IMR-90 (cell line): ENCODE measurements around the gene TXNRD1. TPM values are rescaled to one million over a fixed set of nuclear protein-coding genes. Genes with fewer than 3 reads are reported as not detected.

Experiments
- ATAC-seq: fragments of 200-7000 bp; cut with Tn5 transposase; 2 replicates; pipeline ENCODE4 v1.9.1; 2020; ENCODE audit warnings: low read depth, mild to moderate bottlenecking, moderate library complexity
- BruUV-seq: library from RNA; stranded (reverse); fragments of 400-500 nt; replicated peaks from 2 replicates; lab custom pipeline; 2021; lab: Mats Ljungman, UMichigan
- CTCF ChIA-PET: fragments of 300-600 bp; formaldehyde crosslinking; extraction: SDS; loops from one replicate; lab custom pipeline; 2021; ENCODE audit warnings: antibody characterized with exemption; lab: Yijun Ruan, JAX
- POLR2A ChIA-PET: fragments of 300-600 bp; sonication (Branson Sonifier 250); formaldehyde crosslinking; loops from one replicate; lab custom pipeline; 2022; ENCODE audit warnings: antibody characterized with exemption; ENCODE audit not compliant: unreplicated experiment; lab: Charles Lee
- DNase-seq: peaks from one replicate; pipeline ENCODE4 v3.0.0; 2013
- H2AFZ ChIP-seq: replicated peaks from 2 replicates; pipeline ENCODE3; 2013; ENCODE audit warnings: low read length, mild to moderate bottlenecking; ENCODE audit not compliant: poor library complexity
- H2AK5ac ChIP-seq: 2 replicates; pipeline ENCODE4 v1.6.1; 2013; ENCODE audit warnings: low read depth, low read length, inconsistent platforms
- H2AK9ac ChIP-seq: replicated peaks from 2 replicates; pipeline ENCODE3; 2013; ENCODE audit warnings: mild to moderate bottlenecking, low read depth, low read length, moderate library complexity; ENCODE audit not compliant: poor library complexity
- H2BK120ac ChIP-seq: 2 replicates; pipeline ENCODE4 v1.6.1; 2013; ENCODE audit warnings: low read depth, low read length, inconsistent platforms
- H2BK15ac ChIP-seq: 3 replicates; pipeline ENCODE4 v1.6.1; 2013; ENCODE audit warnings: low read depth, low read length, inconsistent platforms
- H2BK20ac ChIP-seq: 2 replicates; pipeline ENCODE4 v1.6.1; 2013; ENCODE audit warnings: low read depth, mild to moderate bottlenecking, inconsistent platforms, low read length, moderate library complexity
- H2BK5ac ChIP-seq: 2 replicates; pipeline ENCODE4 v1.6.1; 2013; ENCODE audit warnings: mild to moderate bottlenecking, low read depth, low read length, inconsistent platforms; ENCODE audit not compliant: poor library complexity, severe bottlenecking
- H3K14ac ChIP-seq: replicated peaks from 2 replicates; pipeline ENCODE4 v1.6.1; 2013; ENCODE audit warnings: low read depth, low read length, inconsistent platforms
- H3K18ac ChIP-seq: 2 replicates; pipeline ENCODE4 v1.6.1; 2013; ENCODE audit warnings: low read depth, low read length, control low read depth
- H3K23ac ChIP-seq: 2 replicates; pipeline ENCODE4 v1.6.1; 2013; ENCODE audit warnings: low read depth, low read length, inconsistent platforms
- H3K27ac ChIP-seq: 2 replicates; pipeline ENCODE4 v1.5.1; 2013; ENCODE audit warnings: mild to moderate bottlenecking, control low read depth, low read length; ENCODE audit not compliant: insufficient read depth
- H3K27me3 ChIP-seq: 2 replicates; pipeline ENCODE4 v1.6.1; 2013; ENCODE audit warnings: low read length; ENCODE audit not compliant: control insufficient read depth, insufficient read depth
- H3K36me3 ChIP-seq: 2 replicates; pipeline ENCODE4 v1.6.1; 2013; ENCODE audit warnings: low read length, mixed read lengths; ENCODE audit not compliant: control insufficient read depth, insufficient read depth
- H3K4ac ChIP-seq: 2 replicates; pipeline ENCODE4 v1.6.1; 2013; ENCODE audit warnings: low read depth, low read length, inconsistent platforms
- H3K4me1 ChIP-seq: 2 replicates; pipeline ENCODE4 v1.6.1; 2013; ENCODE audit warnings: low read length, mixed read lengths; ENCODE audit not compliant: control insufficient read depth, insufficient read depth
- H3K4me2 ChIP-seq: 2 replicates; pipeline ENCODE4 v1.6.1; 2013; ENCODE audit warnings: low read depth, mild to moderate bottlenecking, control low read depth, low read length, moderate library complexity
- H3K4me3 ChIP-seq: 2 replicates; pipeline ENCODE4 v1.5.1; 2013; ENCODE audit warnings: low read depth, mild to moderate bottlenecking, control low read depth, low read length, moderate library complexity; ENCODE audit not compliant: insufficient read depth
- H3K56ac ChIP-seq: 2 replicates; pipeline ENCODE4 v1.6.1; 2013; ENCODE audit warnings: low read length, inconsistent platforms; ENCODE audit not compliant: insufficient read depth; ENCODE audit errors: extremely low read depth
- H3K79me1 ChIP-seq, 2 experiments: 2 replicates each; pipeline ENCODE4 v1.6.1; 2013; ENCODE audit warnings: low read length in 2 of 2, inconsistent platforms in 1 of 2, low read depth in 1 of 2
- H3K9ac ChIP-seq: 2 replicates; pipeline ENCODE4 v1.6.1; 2013; ENCODE audit warnings: low read depth, low read length, control low read depth
- H3K9me1 ChIP-seq: 2 replicates; pipeline ENCODE4 v1.6.1; 2013; ENCODE audit warnings: low read length, inconsistent platforms; ENCODE audit not compliant: insufficient read depth
- H3K9me3 ChIP-seq: 2 replicates; pipeline ENCODE4 v1.6.1; 2013; ENCODE audit warnings: low read length; ENCODE audit not compliant: control insufficient read depth, insufficient read depth
- H4K20me1 ChIP-seq: 2 replicates; pipeline ENCODE4 v1.6.1; 2013; ENCODE audit warnings: low read length, inconsistent platforms; ENCODE audit not compliant: insufficient read depth
- H4K5ac ChIP-seq: 2 replicates; pipeline ENCODE4 v1.6.1; 2013; ENCODE audit warnings: mild to moderate bottlenecking, low read depth, low read length, control low read depth
- H4K8ac ChIP-seq, 2 experiments: 2 replicates each; pipeline ENCODE4 v1.6.1; 2013; ENCODE audit warnings: low read depth in 2 of 2, low read length in 2 of 2, control low read depth in 1 of 2, inconsistent platforms in 1 of 2
- H4K91ac ChIP-seq: 2 replicates; pipeline ENCODE4 v1.6.1; 2013; ENCODE audit warnings: low read depth, low read length, inconsistent platforms; ENCODE audit not compliant: insufficient read depth
- BHLHE40 ChIP-seq: fragments of 150-350 bp; IDR thresholded peaks from 2 replicates; pipeline ENCODE4 v1.6.1; 2016; ENCODE audit warnings: mild to moderate bottlenecking, low read depth, low read length
- CEBPB ChIP-seq: IDR thresholded peaks from 2 replicates; pipeline ENCODE4 v1.6.1; 2012; ENCODE audit warnings: low read depth, low read length, improper control_type of control experiment
- CHD1 ChIP-seq: IDR thresholded peaks from 2 replicates; pipeline ENCODE4 v1.6.1; 2012; ENCODE audit warnings: low read depth, low read length, improper control_type of control experiment
- CTCF ChIP-seq: conservative IDR thresholded peaks from 2 replicates; pipeline ENCODE4 v1.5.1; 2012; ENCODE audit warnings: mild to moderate bottlenecking, low read depth, low read length, improper control_type of control experiment
- FOS ChIP-seq: fragments of 150-350 bp; IDR thresholded peaks from 2 replicates; pipeline ENCODE4 v1.6.1; 2016; ENCODE audit warnings: low read depth, low read length
- MAZ ChIP-seq: IDR thresholded peaks from 2 replicates; pipeline ENCODE4 v1.6.1; 2012; ENCODE audit warnings: low read depth, mild to moderate bottlenecking, low read length, improper control_type of control experiment, moderate library complexity, borderline replicate concordance
- MXI1 ChIP-seq: IDR thresholded peaks from 2 replicates; pipeline ENCODE4 v1.6.1; 2012; ENCODE audit warnings: low read depth, mild to moderate bottlenecking, low read length, moderate library complexity, borderline replicate concordance
- POLR2A ChIP-seq: IDR thresholded peaks from 2 replicates; pipeline ENCODE4 v1.6.1; 2012; ENCODE audit warnings: mild to moderate bottlenecking, low read depth, low read length
- RCOR1 ChIP-seq: IDR thresholded peaks from 2 replicates; pipeline ENCODE4 v1.6.1; 2012; ENCODE audit warnings: mild to moderate bottlenecking, low read length, improper control_type of control experiment; ENCODE audit not compliant: insufficient replicate concordance
- RFX5 ChIP-seq: IDR thresholded peaks from 2 replicates; pipeline ENCODE4 v1.8.0; 2012; ENCODE audit warnings: low read depth, mild to moderate bottlenecking, low read length, moderate library complexity
- SMC3 ChIP-seq: fragments of 150-350 bp; IDR thresholded peaks from 2 replicates; pipeline ENCODE4 v1.6.1; 2016; ENCODE audit warnings: low read depth, mild to moderate bottlenecking, antibody characterized with exemption, low read length, moderate library complexity
- USF2 ChIP-seq: fragments of 150-350 bp; IDR thresholded peaks from 2 replicates; pipeline ENCODE4 v1.6.1; 2017; ENCODE audit warnings: mild to moderate bottlenecking, antibody characterized with exemption, low read length, low read depth
- WGBS, 2 experiments: methylation state at CpG; one replicate each; pipeline versions ENCODE4 v1.1.5 to v1.1.7; 2013; ENCODE audit warnings: missing lambda C conversion rate in 2 of 2; ENCODE audit not compliant: insufficient read length in 1 of 2; ENCODE audit errors: extremely low coverage in 2 of 2; 5-methylcytosine and 5-hydroxymethylcytosine counted together
- dilution Hi-C: fragments of 300-500 bp; cut with HindIII; formaldehyde crosslinking; loops from one replicate; pipeline ENCODE4 v1.14.3; 2018; ENCODE audit warnings: low sequenced_read_pairs; ENCODE audit not compliant: unreplicated experiment
- in situ Hi-C: fragments of 300-500 bp; cut with MboI; formaldehyde crosslinking; loops from 3 replicates; pipeline ENCODE4 v1.14.3; 2019; ENCODE audit warnings: low sequenced_read_pairs, inconsistent platforms, mixed read lengths
- intact Hi-C: fragments of 100-400 bp; cut with micrococcal nuclease; formaldehyde crosslinking; loops from 2 replicates; pipeline ENCODE4 v1.10.0; 2022
- polyA plus RNA-seq, 3 experiments: library from polyadenylated mRNA; depleted of rRNA; stranded (reverse); fragments of >200 nt; gene quantifications; 2 replicates each; pipeline ENCODE4 v1.2.3, GENCODE V29; 2012; ENCODE audit warnings: low replicate concordance in 1 of 3
- total RNA-seq: library from RNA; depleted of rRNA; stranded (reverse); fragments of >200 nt; gene quantifications from 2 replicates; pipeline ENCODE4 v1.2.3, GENCODE V29; 2012
- TF ChIP-seq, protein P1 (sequence below): fragments of 150-350 bp; IDR thresholded peaks from 2 replicates; pipeline ENCODE4 v1.6.1; 2016; ENCODE audit warnings: low read depth, mild to moderate bottlenecking, low read length, moderate library complexity, borderline replicate concordance

TXNRD1 gene
- total and polyA plus RNA-seq, 2 of the 4 experiments (the other 2 are of a cell fraction): 379 to 582 TPM

- H2AK9ac ChIP-seq: no peak overlapping the region
- no peak overlapping the region for H2BK120ac ChIP-seq
- no peak overlapping the region for H3K23ac ChIP-seq
- no peak overlapping the region for H4K91ac ChIP-seq
- no peak overlapping the region for H3K4me2 ChIP-seq
- no peaks in the 10 kb centered on the region for H3K27me3 ChIP-seq
- ATAC-seq (no peak), DNase-seq (no peak)
- in situ Hi-C loops (loop anchor here (10.0 to 25.0 kb wide), 2 partner anchors 675 to 862 kb away; no protein-coding TSS in a partner anchor), dilution Hi-C loops (no loop called here), intact Hi-C loops (loop anchor here (2.0 to 5.0 kb wide), 3 partner anchors 159 to 827 kb away; no protein-coding TSS in a partner anchor)
- H3K79me1 ChIP-seq: no peaks in the 10 kb centered on the region
- no peaks in the 10 kb centered on the region for H3K36me3 ChIP-seq
- POLR2A ChIA-PET: no interaction called here
- H3K9me1 ChIP-seq: no peaks in the 10 kb centered on the region
- WGBS, 2 experiments: no CpG with 5 or more reads among the region's 2 CpGs
- H3K9ac ChIP-seq: no peak overlapping the region
- no TSS peak for BruUV-seq
- no peak overlapping the region for H4K8ac ChIP-seq
- no peak overlapping the region for H3K18ac ChIP-seq
- H2BK5ac ChIP-seq: no peak overlapping the region
- no peak overlapping the region for H2AK5ac ChIP-seq
- H2BK20ac ChIP-seq: no peak overlapping the region
- no peak overlapping the region for H4K5ac ChIP-seq
- no peak overlapping the region for H3K56ac ChIP-seq
- peaks cover 4% of the 10 kb centered on the region; the same call in 1 of the 2 replicates for H3K9me3 ChIP-seq
- no peaks in the 10 kb centered on the region for H4K20me1 ChIP-seq
- no peak overlapping the region for H3K27ac ChIP-seq
- CTCF ChIA-PET: no interaction called here
- no peak overlapping the region for H3K4ac ChIP-seq
- no peak for TF ChIP-seq RFX5
- no peak for TF ChIP-seq CHD1
- no peak for TF ChIP-seq RCOR1
- no peak for TF ChIP-seq USF2
- no peak for TF ChIP-seq BHLHE40
- no peak for TF ChIP-seq FOS
- TF ChIP-seq, protein P1, sequence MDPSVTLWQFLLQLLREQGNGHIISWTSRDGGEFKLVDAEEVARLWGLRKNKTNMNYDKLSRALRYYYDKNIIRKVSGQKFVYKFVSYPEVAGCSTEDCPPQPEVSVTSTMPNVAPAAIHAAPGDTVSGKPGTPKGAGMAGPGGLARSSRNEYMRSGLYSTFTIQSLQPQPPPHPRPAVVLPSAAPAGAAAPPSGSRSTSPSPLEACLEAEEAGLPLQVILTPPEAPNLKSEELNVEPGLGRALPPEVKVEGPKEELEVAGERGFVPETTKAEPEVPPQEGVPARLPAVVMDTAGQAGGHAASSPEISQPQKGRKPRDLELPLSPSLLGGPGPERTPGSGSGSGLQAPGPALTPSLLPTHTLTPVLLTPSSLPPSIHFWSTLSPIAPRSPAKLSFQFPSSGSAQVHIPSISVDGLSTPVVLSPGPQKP: no peak
- TF ChIP-seq MAZ: no peak
- TF ChIP-seq SMC3: no peak
- no peak for TF ChIP-seq CTCF
- TF ChIP-seq CEBPB: no peak
- TF ChIP-seq POLR2A: no peak
- no peak for TF ChIP-seq MXI1
- no peak overlapping the region for H3K14ac ChIP-seq
- H3K4me1 ChIP-seq: no peaks in the 10 kb centered on the region; the same call in 1 of the 2 replicates
- H3K4me3 ChIP-seq: no peak overlapping the region
- H2AFZ ChIP-seq: no peak overlapping the region
- H2BK15ac ChIP-seq: no peak overlapping the region
Measured at GRCh38 chr12:104199964-104200363, 15.6 kb upstream of the TXNRD1 start.
